Progenitor cell of endocrine pancreas (in vitro differentiated cells): ENCODE measurements around the gene DENND1B. TPM values are rescaled to one million over a fixed set of nuclear protein-coding genes. Genes with fewer than 3 reads are reported as not detected.

Experiments
- DNase-seq: peaks from one replicate; pipeline ENCODE4 v3.0.0; 2021; ENCODE audit warnings: low spot score; ENCODE audit not compliant: unreplicated experiment
- H3K27ac Mint-ChIP-seq: 2 replicates; pipeline ENCODE4 v1.8.0; 2021; ENCODE audit warnings: mild to moderate bottlenecking, moderate library complexity, mixed read lengths
- H3K27me3 Mint-ChIP-seq: 2 replicates; pipeline ENCODE4 v1.8.0; 2021; ENCODE audit warnings: mixed read lengths
- H3K36me3 Mint-ChIP-seq: 2 replicates; pipeline ENCODE4 v1.8.0; 2022; ENCODE audit warnings: mixed read lengths; ENCODE audit not compliant: insufficient read depth
- H3K4me1 Mint-ChIP-seq: 2 replicates; pipeline ENCODE4 v1.8.0; 2021; ENCODE audit warnings: low read depth, mixed read lengths
- H3K4me3 Mint-ChIP-seq: 2 replicates; pipeline ENCODE4 v1.8.0; 2021; ENCODE audit warnings: low read depth, mild to moderate bottlenecking, moderate library complexity, mixed read lengths
- H3K9me3 Mint-ChIP-seq: 2 replicates; pipeline ENCODE4 v1.8.0; 2021; ENCODE audit warnings: low read depth, mixed read lengths
- CTCF ChIP-seq: fragments of 200-600 bp; sonication (generic); IDR thresholded peaks from one replicate; pipeline ENCODE4 v1.5.0; 2021; ENCODE audit warnings: antibody characterized with exemption, mild to moderate bottlenecking; ENCODE audit not compliant: unreplicated experiment
- total RNA-seq: library from RNA; stranded (reverse); gene quantifications from 2 replicates; pipeline ENCODE4 v1.2.1, GENCODE V29; 2021

Gene DENND1B
- total RNA-seq, 1 donor from 2014 or later: 15.7 TPM

DNA sequence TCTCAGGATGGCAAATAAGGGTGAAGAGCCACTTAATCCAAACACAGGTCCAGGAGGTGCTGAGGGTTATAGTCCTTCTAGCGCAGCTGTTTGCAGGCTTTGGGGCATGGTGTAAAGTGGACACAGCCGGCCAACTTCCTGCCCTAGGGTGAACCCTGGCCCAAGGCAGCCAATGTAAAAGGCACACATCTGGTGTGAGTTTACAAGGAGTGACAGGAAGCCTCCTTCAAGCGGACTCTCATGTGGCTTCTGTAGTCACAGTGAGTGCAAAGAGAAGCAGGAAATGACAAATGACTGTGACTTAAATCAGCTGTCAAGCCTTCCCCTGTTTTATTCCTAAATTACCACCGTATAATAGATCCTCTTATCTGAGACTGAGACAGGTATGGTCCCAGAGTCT, 294.2 kb downstream of the DENND1B start:
- Mint-ChIP-seq H3K27ac (no peak overlapping the region), H3K9me3 (no peaks in the 10 kb centered on the region), H3K4me1 (peaks cover 33% of the 10 kb centered on the region), H3K36me3 (no peaks in the 10 kb centered on the region), H3K4me3 (no peak overlapping the region), H3K27me3 (no peaks in the 10 kb centered on the region)
- no peak for DNase-seq
- no peak for TF ChIP-seq CTCF

DNA sequence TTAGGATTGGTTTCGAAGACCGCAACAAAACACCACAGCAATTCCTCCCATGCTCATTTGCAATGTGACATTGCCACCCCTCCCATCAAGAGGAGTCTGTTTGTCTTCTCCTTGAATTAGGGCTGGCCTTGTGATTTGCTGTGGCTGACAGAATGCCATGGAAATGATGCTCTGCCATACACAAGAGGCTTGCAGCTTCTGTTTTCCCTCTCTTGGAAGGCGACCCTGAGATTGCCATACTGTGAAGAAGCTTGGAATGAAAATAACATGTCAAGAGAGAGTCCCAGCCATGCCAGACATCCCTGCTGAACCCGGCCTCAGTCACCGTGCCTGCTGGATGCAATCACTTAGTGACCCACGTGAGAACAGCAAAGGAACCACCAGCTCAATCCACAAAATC, 294.8 kb downstream of the DENND1B start:
- Mint-ChIP-seq H3K4me1 (peaks cover 29% of the 10 kb centered on the region), H3K36me3 (no peaks in the 10 kb centered on the region), H3K27me3 (no peaks in the 10 kb centered on the region), H3K9me3 (no peaks in the 10 kb centered on the region), H3K27ac (no peak overlapping the region), H3K4me3 (no peak overlapping the region)
- DNase-seq: no peak
- no peak for TF ChIP-seq CTCF

DNA sequence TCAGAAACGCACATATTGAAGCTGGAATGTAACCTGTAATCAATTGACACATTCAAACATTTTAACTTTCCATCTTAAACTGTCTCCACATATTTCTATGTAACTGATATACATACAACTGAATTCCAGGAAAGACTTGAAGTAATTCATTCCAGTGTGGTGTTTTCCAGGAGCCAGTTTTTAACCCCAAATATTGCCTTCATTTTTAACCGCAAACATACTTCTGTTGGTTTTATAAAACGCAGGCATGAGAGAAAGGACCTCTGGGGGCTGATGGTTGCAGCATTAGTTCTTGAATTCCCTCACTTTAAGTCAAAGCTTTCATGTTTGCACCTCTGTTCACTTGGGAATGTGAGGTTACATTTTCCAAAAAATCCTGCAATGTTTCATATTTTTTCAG, 303.1 kb downstream of the DENND1B start:
- Mint-ChIP-seq H3K27ac (no peak overlapping the region), H3K4me3 (no peak overlapping the region), H3K9me3 (no peaks in the 10 kb centered on the region), H3K36me3 (no peaks in the 10 kb centered on the region), H3K27me3 (no peaks in the 10 kb centered on the region), H3K4me1 (peaks cover 21% of the 10 kb centered on the region)
- DNase-seq: no peak
- no peak for TF ChIP-seq CTCF

DNA sequence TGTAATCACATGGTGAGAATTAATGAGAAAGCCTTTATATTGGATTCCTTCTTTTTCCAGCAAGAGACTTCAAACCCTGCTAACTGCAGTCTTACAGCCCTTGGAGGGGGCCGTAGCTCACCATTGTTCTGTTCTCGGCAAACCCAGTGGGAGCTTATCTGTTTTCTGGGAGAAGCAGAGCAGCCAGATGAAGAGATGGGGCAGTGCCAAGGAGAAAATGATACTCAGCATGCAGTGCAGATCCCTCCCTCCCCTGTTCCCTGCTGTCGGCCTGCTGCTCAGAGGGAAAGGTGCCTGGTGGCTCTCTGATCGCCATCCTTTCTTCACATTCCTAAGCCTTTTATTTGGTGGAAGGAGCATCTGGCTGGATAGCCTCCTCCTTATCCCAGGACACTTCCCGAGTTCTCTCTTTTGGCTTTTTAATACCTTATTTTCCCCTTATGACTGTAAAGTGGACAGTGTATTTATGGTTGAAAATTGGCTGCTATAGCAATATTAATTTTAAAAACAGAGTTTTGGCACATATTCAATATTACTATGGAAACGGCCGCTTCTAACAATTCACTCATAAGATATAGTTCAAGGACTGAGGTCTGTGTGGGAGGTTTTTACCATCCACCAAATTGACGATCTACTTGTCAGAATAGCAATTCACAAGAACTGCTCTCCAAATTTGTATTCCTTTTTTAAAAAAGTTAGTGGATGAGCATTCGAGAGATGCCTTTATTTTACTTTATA, 303.9 kb downstream of the DENND1B start:
- Mint-ChIP-seq H3K27ac (no peak overlapping the region), H3K4me3 (no peak overlapping the region), H3K36me3 (no peaks in the 10 kb centered on the region), H3K4me1 (peaks cover 18% of the 10 kb centered on the region), H3K27me3 (no peaks in the 10 kb centered on the region), H3K9me3 (no peaks in the 10 kb centered on the region)
- no peak for TF ChIP-seq CTCF
- DNase-seq: no peak

DNA sequence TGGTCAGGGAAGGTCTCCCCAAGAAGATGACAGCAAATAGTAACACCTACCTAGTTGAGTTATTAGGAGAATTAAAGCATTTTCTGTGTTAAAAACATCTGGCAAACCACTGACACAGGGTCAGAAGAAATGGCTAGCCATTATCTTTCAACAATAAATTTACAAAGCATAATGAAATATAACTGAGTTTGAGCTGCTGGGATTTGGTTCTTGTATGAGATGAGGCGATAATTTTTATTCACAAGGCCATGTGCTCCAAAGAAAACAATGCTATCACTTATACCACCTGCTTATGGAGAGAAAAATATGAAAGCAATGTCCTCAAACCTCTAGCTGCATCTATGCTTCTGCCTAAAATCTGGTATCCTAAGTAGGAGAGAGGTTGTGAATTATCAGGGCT, 304.9 kb downstream of the DENND1B start:
- Mint-ChIP-seq H3K4me3 (no peak overlapping the region), H3K36me3 (no peaks in the 10 kb centered on the region), H3K27me3 (no peaks in the 10 kb centered on the region), H3K9me3 (no peaks in the 10 kb centered on the region), H3K4me1 (peaks cover 15% of the 10 kb centered on the region), H3K27ac (no peak overlapping the region)
- no peak for TF ChIP-seq CTCF
- no peak for DNase-seq
